Activated CD4-positive, alpha-beta T cell treated with anti-CD3 and anti-CD28 coated beads, Interleukin-2, amount 50 U/mL, for 24 hours (primary cell): ENCODE measurements around the gene ITGB5.

Experiments
- DNase-seq, 2 donors: peaks; one replicate each; pipeline ENCODE4 v3.0.0-alpha.2; 2020; ENCODE audit warnings: low read depth in 1 of 2, low spot score in 1 of 2

ITGB5 gene

DNA sequence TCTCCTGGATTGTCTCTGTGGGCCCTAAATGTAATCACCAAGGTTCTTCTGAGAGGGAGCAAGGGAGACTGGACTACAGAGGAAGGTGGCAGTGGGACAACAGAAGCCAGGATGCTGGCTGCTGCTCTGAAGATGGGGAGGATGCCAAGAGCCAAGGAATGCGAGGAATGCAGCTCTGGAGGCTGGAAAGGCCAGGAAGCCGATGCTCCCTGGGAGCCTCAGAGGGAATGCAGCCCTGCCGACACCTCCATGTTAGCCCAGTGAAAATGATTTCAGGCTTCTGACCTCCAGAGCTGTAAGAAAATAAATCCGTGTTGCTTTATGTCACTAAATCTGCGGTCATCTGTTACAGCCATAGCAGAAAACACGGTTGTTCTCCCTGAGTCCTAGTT is 112.8 kb downstream of the ITGB5 start:
- DNase-seq = no peak

GRCh38 chr3:124773351-124774326 is 113.5 kb downstream of the ITGB5 start:
- no peak for DNase-seq

DNA sequence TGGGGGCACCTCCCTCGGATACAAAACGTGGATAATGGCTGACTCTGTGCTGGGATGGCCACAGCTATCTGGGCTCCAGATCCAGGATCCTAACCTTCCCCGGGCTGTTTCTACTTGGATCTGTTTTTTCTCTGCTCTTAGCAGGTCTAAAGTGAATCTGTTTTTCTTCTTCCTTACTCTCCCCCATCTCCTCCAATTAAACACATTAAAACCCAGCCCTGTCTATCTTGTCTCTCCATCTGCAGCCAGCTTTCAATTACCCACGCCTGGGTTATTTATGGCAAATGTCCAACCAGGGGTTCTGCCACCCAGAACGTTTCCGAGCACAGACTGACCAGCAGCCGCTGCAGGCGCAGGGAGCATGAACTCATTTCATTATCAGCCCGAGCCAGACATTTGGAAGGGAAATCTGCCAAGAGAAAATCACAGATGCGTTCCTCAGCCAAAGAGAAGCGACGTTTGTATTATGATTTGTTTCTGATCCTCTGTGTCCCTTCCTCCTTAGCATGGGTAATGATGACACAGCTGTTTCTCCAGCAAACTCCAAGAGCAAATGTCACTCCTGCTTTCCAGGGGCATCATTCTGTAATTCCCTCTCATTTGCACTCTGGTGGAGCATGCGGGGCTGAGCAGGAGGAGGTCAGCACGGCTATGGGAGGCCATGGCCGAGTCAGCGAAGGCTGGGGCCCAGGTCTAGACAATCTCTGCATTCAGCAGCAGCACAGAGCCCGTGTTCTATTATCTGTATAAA is 114.9 kb downstream of the ITGB5 start:
- no peak for DNase-seq

DNA sequence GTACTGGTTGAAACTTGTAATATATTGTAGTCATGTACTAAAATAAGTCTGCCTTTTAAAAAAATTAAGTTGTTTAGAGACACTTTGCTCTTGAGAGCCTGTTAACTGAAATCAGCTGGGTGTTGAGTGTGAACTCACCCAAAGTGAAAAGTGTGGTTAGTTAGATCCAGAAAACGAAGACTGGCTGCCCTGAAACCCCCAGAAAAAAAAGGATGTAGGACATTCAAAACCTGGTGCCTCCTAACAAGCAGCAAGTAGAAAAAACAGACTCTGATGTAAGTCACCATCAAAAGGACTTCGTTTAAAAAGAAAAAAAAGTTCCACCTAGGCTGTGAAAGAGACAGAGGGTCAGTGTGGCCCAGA is 116.1 kb downstream of the ITGB5 start:
- DNase-seq = no peak

GRCh38 chr3:124770336-124771082 is 116.7 kb downstream of the ITGB5 start:
- no peak for DNase-seq

DNA sequence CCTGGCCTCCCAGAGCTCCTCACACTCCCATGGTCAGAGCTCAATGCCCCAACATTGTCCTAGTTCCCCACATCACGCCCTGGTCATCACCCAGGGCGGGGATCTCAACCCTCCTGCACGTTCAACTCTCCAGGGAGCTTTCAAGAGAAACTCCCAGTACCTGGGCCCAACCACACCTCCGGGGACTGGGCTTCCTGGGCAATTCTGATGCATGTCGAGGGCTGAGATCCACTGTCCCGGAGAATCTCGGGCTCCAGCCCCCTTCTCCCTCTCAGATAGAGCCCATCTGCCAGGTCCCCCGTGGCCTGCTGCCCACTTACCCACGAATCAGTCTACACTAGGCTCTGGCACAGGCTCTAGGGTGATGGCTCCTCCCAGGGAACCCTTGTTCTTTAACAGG is 117.7 kb downstream of the ITGB5 start:
- DNase-seq = no peak

GRCh38 chr3:124768812-124769211 is 118.4 kb downstream of the ITGB5 start:
- no peak for DNase-seq

DNA sequence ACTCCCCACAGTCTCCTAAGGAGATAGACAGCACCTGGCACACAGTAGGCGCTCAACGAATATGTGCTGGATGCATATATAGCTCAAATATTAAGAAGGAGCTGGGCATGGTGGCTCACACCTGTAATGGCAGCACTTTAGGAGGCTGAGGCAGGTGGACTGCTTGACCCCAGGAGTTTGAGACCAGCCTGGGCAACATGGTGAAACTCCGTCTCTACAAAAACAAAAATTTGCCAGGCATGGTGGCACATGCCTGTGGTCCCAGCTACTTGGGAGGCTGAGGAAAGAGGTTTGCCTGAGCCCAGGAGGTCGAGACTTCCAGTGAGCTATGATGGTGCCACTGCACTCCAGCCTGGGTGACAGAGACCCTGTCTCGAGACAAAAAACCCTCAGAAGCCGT is 119.5 kb downstream of the ITGB5 start:
- DNase-seq = no peak

DNA sequence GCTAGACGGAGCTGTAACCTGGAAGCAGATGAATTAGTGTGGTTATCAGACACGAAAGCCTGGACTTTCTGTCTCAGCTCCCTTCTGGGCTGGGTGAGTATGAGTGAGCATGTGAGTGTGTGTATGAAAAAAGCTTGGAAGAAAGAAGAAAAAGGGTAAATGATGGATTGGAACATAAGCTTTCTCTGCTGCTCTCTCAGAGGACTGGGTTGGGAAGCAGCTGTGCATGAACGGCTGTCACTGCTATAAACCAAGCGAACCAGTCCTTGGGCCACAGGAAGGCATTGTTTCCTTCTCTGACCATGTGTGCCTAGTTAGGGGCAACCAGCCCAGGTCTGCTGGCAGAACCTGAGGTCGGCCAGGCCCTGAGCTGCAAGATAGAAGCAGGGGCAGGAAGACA is 119.9 kb downstream of the ITGB5 start:
- no peak for DNase-seq

GRCh38 chr3:124766113-124767095 is 120.8 kb downstream of the ITGB5 start:
- no peak for DNase-seq

GRCh38 chr3:124765197-124765840 is 121.8 kb downstream of the ITGB5 start:
- no peak for DNase-seq

GRCh38 chr3:124764746-124765145 is 122.4 kb downstream of the ITGB5 start:
- no peak for DNase-seq

DNA sequence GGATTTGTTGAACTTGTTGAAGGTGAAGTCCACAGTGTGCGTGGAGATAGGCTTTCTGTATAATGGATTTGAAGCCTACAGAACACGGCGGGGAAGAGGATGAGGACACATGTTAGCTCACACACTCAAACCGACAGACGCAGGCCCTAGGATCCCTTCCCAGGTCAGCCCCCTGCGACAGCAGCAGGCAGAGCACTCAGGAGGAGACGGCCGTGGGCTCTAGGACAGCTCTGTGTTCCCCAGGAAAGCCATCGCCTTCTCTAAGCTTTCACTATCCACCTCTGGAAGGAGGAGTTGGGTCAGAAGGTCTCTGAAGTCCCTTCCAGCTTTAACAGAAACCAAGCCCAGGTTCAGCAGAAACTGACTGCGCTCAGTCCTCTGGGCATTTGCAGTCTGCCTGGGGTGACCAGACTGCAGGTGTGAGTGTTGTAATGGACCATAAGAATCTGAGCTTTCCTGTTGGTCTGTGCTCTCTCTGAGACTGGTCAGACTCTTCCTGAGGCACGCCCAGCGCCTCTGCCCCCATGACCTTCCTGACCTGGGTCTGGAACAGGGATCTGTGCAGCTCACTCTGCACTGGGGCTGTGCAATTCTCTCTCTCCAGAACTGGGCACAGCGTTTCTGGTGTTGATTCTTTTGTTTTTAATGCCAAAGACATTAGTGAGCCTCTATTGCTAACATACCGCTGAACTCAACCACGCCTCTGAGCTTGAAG is 123.4 kb downstream of the ITGB5 start:
- DNase-seq = no peak

DNA sequence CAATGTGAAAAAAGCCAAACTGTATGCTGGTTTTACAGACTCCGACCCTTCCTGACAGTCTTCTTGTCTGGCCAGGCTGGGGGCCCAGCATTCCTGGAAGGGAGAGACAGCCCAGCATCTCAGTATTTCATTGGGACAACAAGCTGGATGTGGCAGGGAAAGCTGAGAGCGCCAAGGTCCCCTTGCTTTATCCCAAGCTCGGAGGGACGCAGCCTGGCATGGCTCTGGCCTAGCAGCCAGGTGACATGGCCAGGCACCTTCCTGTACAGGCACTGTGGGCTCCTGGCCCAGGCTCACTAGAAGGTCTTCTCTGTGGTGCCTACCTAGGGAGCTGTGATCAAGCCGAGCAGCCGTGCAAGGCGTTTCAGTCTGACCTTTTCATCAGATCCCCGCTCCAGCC is 124.0 kb downstream of the ITGB5 start:
- DNase-seq = no peak

DNA sequence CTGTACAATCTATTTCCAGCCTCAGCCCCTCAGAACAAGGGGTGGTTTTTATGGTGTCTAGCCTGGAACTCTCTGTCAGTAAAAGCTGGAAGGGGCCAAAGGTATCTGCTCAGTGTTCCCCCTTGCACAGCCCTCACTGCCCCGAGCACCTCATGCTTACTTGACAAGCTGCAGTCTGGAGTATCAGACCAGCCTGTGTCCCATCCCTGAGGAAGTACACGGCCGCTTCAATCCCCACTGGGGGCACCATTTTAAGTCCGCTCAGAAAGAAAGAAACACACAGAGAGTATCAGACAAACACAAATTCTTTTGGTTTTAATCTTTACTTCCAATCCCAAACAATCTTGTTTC is 124.5 kb downstream of the ITGB5 start:
- no peak for DNase-seq

DNA sequence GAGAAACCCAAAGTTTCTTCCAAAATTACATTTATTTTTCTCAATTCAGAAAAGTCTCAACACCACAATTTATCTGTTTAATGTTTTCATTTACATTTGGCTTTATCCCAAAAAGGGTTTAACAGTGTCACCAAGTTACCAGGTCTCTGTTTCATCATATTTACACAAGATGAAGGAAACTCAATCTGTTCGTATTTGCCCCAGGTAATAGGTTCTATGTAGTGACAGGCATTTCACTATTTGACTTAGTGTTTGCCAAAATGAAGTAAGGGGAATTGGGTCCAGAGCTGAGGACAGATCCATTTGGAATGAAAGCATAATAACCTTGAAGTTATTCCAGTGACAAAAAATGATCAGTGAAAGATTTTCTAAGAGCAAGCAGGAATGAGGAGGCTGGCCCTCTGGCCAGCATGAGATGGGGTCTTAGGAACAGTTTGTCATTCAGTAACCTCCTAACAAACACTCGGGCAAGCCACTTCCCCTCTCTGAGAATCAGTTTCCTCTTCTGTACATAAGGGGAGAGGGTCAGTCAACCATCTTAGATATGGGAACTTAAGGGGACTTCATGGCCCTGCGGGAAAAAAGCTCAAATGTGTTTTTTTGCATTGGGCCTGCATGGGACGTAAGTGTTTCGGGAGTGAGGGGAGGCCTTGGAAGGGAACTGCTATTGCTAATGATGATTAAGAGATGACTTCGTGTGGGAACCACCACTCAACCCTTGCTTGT is 125.1 kb downstream of the ITGB5 start:
- DNase-seq = no peak

DNA sequence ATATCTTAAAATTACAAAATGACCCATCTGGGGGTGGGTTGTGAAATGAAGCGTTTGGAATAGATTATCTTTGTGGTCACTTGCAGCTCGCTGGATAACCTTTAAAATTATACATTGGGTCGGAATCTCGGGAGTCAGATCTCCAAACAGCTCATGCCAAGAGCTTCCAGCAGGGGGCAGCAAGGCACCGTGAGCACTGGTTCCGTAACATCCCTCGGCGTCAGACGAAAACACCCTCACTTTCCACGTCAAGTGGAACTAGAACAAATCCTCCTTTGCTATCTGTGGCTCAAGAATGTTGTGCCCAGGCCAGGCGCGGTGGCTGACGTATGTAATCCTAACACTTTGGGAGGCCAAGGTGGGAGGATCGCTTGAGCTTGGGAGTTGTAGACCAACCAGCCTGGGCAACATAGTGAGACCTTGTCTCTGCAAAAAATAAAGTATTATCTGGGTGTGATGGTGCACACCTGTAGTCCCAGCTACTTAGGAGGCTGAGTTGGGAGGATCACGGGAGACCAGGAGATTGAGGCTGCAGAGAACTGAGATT is 125.8 kb downstream of the ITGB5 start:
- DNase-seq = peak; percentile 69

DNA sequence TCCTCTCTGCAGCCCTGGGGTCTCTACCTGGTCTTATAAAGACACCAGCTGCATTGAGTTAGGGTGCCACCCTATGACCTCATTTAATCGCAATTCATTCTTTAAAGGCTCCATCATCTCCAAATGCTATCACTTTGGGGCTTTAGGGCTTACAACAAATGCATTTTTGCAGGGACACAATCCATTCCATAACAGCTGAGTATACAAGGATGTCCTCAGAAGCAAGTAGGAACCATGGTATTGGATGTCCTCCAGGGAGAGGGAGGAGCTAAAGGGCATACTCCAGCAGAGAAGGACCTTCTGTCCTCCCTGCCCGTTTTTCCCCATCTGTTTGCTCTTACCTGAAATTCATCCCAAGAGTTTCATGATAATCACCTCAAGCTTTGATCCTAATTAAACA is 126.6 kb downstream of the ITGB5 start:
- DNase-seq = no peak
